Kidney (tissue), 22 donors: ENCODE measurements around the gene SMC6. TPM values are rescaled to one million over a fixed set of nuclear protein-coding genes. Genes with fewer than 3 reads are reported as not detected.

Experiments used
- DNase-seq, 5 donors: peaks; one replicate each; pipeline ENCODE4 v3.0.0-alpha.2; 2013 to 2020
- FAIRE-seq: peaks from 2 replicates; lab custom pipeline; 2012; peaks lifted over from hg19 to GRCh38; lab: Jason Lieb, UNC
- H3K27ac ChIP-seq, 2 donors: one replicate each; pipeline ENCODE4 v1.7.0; 2013; ENCODE audit warnings: low read depth in 2 of 2, low read length in 2 of 2, inconsistent platforms in 1 of 2
- H3K27me3 ChIP-seq: one replicate; pipeline ENCODE4 v1.7.1; 2013; ENCODE audit warnings: low read length, inconsistent platforms; ENCODE audit not compliant: control insufficient read depth, insufficient read depth
- H3K36me3 ChIP-seq, 3 donors: one replicate each; pipeline versions ENCODE4 v1.7.0 to v1.7.1; 2013; ENCODE audit warnings: low read length in 3 of 3, control low read depth in 1 of 3, inconsistent platforms in 1 of 3; ENCODE audit not compliant: insufficient read depth in 3 of 3, control insufficient read depth in 2 of 3
- H3K4me1 ChIP-seq, 3 donors: one replicate each; pipeline versions ENCODE4 v1.7.0 to v1.7.1; 2013; ENCODE audit warnings: low read length in 3 of 3, inconsistent platforms in 1 of 3, low read depth in 1 of 3; ENCODE audit not compliant: control insufficient read depth in 2 of 3, insufficient read depth in 2 of 3
- H3K4me3 ChIP-seq, 3 donors: one replicate each; pipeline versions ENCODE4 v1.7.0 to v1.8.1; 2013; ENCODE audit warnings: low read length in 3 of 3, control low read depth in 1 of 3, inconsistent platforms in 1 of 3
- H3K9ac ChIP-seq, 3 donors: one replicate each; pipeline versions ENCODE4 v1.7.0 to v1.7.1; 2013; ENCODE audit warnings: low read length in 3 of 3, control low read depth in 1 of 3, inconsistent platforms in 1 of 3
- H3K9me3 ChIP-seq, 3 donors: one replicate each; pipeline versions ENCODE4 v1.7.0 to v1.7.1; 2013; ENCODE audit warnings: low read length in 3 of 3, control low read depth in 1 of 3, inconsistent platforms in 1 of 3; ENCODE audit not compliant: control insufficient read depth in 2 of 3, insufficient read depth in 1 of 3
- CTCF ChIP-seq: IDR thresholded peaks from 3 replicates; pipeline ENCODE4 v1.5.1; 2012; ENCODE audit warnings: mild to moderate bottlenecking, moderate library complexity, borderline replicate concordance; ENCODE audit not compliant: insufficient read depth; ENCODE audit errors: extremely low read depth
- intact Hi-C: fragments of 100-400 bp; cut with DNase I; formaldehyde crosslinking; loops from one replicate; pipeline ENCODE4 v1.11.1; 2022
- long read RNA-seq, 10 donors: library from polyadenylated mRNA in 1 of 10; unstranded in 1 of 10; transcript quantifications; one replicate each; pipeline ENCODE4 v2.0.0 and lab custom pipeline, GENCODE V29; 2021 to 2026
- polyA plus RNA-seq: library from polyadenylated mRNA; stranded (reverse); fragments of 350-450 nt; fragmentation: Illumina TruSeq; extraction: RNeasy Lipid Tissue Mini Kit (QIAGEN cat#74804); gene quantifications from one replicate; pipeline ENCODE4 v1.2.3, GENCODE V29; 2014; ENCODE audit warnings: low read depth, low replicate concordance; ENCODE audit not compliant: insufficient read depth
- total RNA-seq: library from RNA; stranded (reverse); fragmentation: NEBNext Ultra II Directional; extraction: Animal tissue kit (Norgen Biotek cat#: 25700); gene quantifications from one replicate; pipeline ENCODE4 v1.2.1, GENCODE V29; 2021
- donor health status: control.
- donor health status: control.
- donor health status: control.
- donor health status: control.
- donor health status: control.
- donor health status: DM: yes; HTN: yes; CAD: no.
- donor health status: Normal renal cell carcinoma (clear cell type).

SMC6 gene
- total RNA-seq (16.3 TPM), polyA plus RNA-seq (4.8 TPM)
- long read RNA-seq, donor 1, full-length matches to known transcripts = 1 of 1 reads
- long read RNA-seq, donor 1, partial matches to known transcripts = 0 of 1 reads
- long read RNA-seq, donor 1, other reads (novel, unspliced or antisense) = 0 of 1 reads
- long read RNA-seq, donor 2, full-length matches to known transcripts = 2 of 2 reads
- long read RNA-seq, donor 2, partial matches to known transcripts = 0 of 2 reads
- long read RNA-seq, donor 2, other reads (novel, unspliced or antisense) = 0 of 2 reads
- long read RNA-seq, donor 3 = 0 reads
- long read RNA-seq, donor 4, full-length matches to known transcripts = 1 of 1 reads
- long read RNA-seq, donor 4, partial matches to known transcripts = 0 of 1 reads
- long read RNA-seq, donor 4, other reads (novel, unspliced or antisense) = 0 of 1 reads
- long read RNA-seq, donor 5 = 0 reads
- long read RNA-seq, donor 6 = 0 reads
- long read RNA-seq, donor 7, full-length matches to known transcripts = 6 of 18 reads
- long read RNA-seq, donor 7, partial matches to known transcripts = 9 of 18 reads
- long read RNA-seq, donor 7, other reads (novel, unspliced or antisense) = 3 of 18 reads
- long read RNA-seq, donor 8 = 0 reads
- long read RNA-seq, donor 9, partial matches to known transcripts = 5 of 5 reads
- long read RNA-seq, donor 9, other reads (novel, unspliced or antisense) = 0 of 5 reads
- long read RNA-seq, donor 10 = 0 reads

GRCh38 chr2:17753803-17754663 is at the start of gene SMC6, which contains the start of gene GEN1:
Gene SMC6 (minus strand): TSS chr2:17753810. CDS start chr2:17745946, 7,864 bp downstream.
Gene GEN1 (plus strand): TSS chr2:17754138. CDS start chr2:17759944, 5,806 bp downstream.
- H3K4me3 ChIP-seq = peak within 1 kb of the TSS; percentile 69 to 86 (median 86)
- peak within 1 kb of the TSS; percentile 19 to 80 (median 63) for H3K9ac ChIP-seq
- H3K27me3 ChIP-seq = no peaks in the 10 kb centered on the region
- H3K27ac ChIP-seq = peak within 1 kb of the TSS; percentile 99
- no peaks in the 10 kb centered on the region for H3K9me3 ChIP-seq
- peaks cover 0 to 8% (median 7%) of the 10 kb centered on the region in 3 donors for H3K4me1 ChIP-seq
- FAIRE-seq = no peak
- intact Hi-C loops = no loop called here
- TF ChIP-seq CTCF = no peak
- no peaks in the 10 kb centered on the region for H3K36me3 ChIP-seq
- DNase-seq = peak; percentile 95 to 97 (median 96)

- no peak for TF ChIP-seq CTCF
- FAIRE-seq (no peak), DNase-seq (no peak)
- Histone ChIP-seq H3K27me3 (no peaks in the 10 kb centered on the region), H3K9ac (no peak overlapping the region), H3K27ac (no peak overlapping the region), H3K36me3 (no peaks in the 10 kb centered on the region), H3K4me1 (no peaks in the 10 kb centered on the region), H3K9me3 (no peaks in the 10 kb centered on the region), H3K4me3 (no peak overlapping the region)
- intact Hi-C loops = no loop called here
Measured at GRCh38 chr2:17800693-17801458, 47.3 kb upstream of the SMC6 start.

GRCh38 chr2:17800219-17800618 is 46.6 kb upstream of the SMC6 start:
- no peaks in the 10 kb centered on the region for H3K4me1 ChIP-seq
- no peaks in the 10 kb centered on the region for H3K36me3 ChIP-seq
- H3K9me3 ChIP-seq = no peaks in the 10 kb centered on the region
- DNase-seq = peak in 3 of 5 donors; percentile 57 to 80 (median 71)
- no peak overlapping the region for H3K4me3 ChIP-seq
- FAIRE-seq = no peak
- no peak overlapping the region for H3K27ac ChIP-seq
- no peak for TF ChIP-seq CTCF
- no peaks in the 10 kb centered on the region for H3K27me3 ChIP-seq
- intact Hi-C loops = no loop called here
- H3K9ac ChIP-seq = no peak overlapping the region
